ENCODE data around the gene HOXA7.

Gene HOXA7

GRCh38 chr7:27147199-27148030, 9.1 kb downstream of the HOXA7 start, which contains the start of gene HOXA6:
Gene HOXA6, minus strand, starts transcription at chr7:27147774. Its CDS starts 25 bp downstream, at chr7:27147749.
- DNase-seq: peak in 8 of 14 donors; percentile 43 to 82 (median 66)

GRCh38 chr7:27146491-27147198, 9.8 kb downstream of the HOXA7 start:
- no peak for DNase-seq

GRCh38 chr7:27145914-27146412, 10.5 kb downstream of the HOXA7 start:
- DNase-seq: no peak

- DNase-seq: no peak
These were observed 11.1 kb downstream of the HOXA7 start for GRCh38 chr7:27145165-27145913.

- no peak for DNase-seq
These were observed 11.7 kb downstream of the HOXA7 start for GRCh38 chr7:27144781-27145164.

GRCh38 chr7:27143950-27144780, 12.3 kb downstream of the HOXA7 start:
- DNase-seq: no peak

- peak in 11 of 14 donors; percentile 23 to 90 (median 80) for DNase-seq
These were observed 13.2 kb downstream of the HOXA7 start, which contains the start of gene HOXA5 for GRCh38 chr7:27143023-27143949. Gene HOXA5, minus strand, starts transcription at chr7:27143681. Its CDS starts 74 bp downstream, at chr7:27143607.

- DNase-seq: no peak
These were observed 13.9 kb downstream of the HOXA7 start for GRCh38 chr7:27142580-27143022.

- no peak for DNase-seq
These were observed 14.4 kb downstream of the HOXA7 start for GRCh38 chr7:27141923-27142579.

GRCh38 chr7:27141137-27141922, 15.1 kb downstream of the HOXA7 start:
- DNase-seq: no peak

GRCh38 chr7:27140126-27140857, 16.2 kb downstream of the HOXA7 start:
- DNase-seq: no peak

- no peak for DNase-seq
These were observed 16.9 kb downstream of the HOXA7 start for GRCh38 chr7:27139334-27140125.

GRCh38 chr7:27138985-27139333, 17.5 kb downstream of the HOXA7 start:
- no peak for DNase-seq

- no peak for DNase-seq
These were observed 18.0 kb downstream of the HOXA7 start for GRCh38 chr7:27138472-27138871.

GRCh38 chr7:27137640-27138315, 18.7 kb downstream of the HOXA7 start:
- DNase-seq: no peak

GRCh38 chr7:27134392-27134791, 22.1 kb downstream of the HOXA7 start:
- DNase-seq: no peak

Measured in C1 segment of cervical spinal cord (tissue), 14 donors.